ENCODE data around the gene TBATA.

Gene TBATA

DNA sequence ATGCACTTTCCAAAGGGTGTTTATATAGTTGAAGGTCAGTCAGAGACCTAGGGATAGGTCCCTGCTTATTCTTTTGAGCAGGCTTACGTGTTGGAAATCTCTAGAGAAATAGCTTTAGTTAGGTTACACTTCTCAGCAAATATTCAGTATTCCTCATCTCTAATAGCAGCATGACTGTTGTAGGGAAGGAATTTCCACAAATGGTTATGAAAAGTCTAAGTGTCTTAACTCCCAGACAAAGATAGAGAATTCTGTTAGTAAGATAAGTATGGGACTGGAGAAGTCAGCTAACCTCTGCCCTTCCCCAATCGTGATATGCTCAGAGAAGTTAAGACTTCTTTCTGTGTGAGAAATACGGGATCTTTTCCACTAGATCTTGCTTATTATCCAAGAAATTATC lies 47.0 kb upstream of the TBATA start:
- TF ChIP-seq, protein P1, sequence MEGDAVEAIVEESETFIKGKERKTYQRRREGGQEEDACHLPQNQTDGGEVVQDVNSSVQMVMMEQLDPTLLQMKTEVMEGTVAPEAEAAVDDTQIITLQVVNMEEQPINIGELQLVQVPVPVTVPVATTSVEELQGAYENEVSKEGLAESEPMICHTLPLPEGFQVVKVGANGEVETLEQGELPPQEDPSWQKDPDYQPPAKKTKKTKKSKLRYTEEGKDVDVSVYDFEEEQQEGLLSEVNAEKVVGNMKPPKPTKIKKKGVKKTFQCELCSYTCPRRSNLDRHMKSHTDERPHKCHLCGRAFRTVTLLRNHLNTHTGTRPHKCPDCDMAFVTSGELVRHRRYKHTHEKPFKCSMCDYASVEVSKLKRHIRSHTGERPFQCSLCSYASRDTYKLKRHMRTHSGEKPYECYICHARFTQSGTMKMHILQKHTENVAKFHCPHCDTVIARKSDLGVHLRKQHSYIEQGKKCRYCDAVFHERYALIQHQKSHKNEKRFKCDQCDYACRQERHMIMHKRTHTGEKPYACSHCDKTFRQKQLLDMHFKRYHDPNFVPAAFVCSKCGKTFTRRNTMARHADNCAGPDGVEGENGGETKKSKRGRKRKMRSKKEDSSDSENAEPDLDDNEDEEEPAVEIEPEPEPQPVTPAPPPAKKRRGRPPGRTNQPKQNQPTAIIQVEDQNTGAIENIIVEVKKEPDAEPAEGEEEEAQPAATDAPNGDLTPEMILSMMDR (IDR thresholded peaks at IDR 0.05; ENCODE audit: insufficient read depth, low read length, poor library complexity, severe bottlenecking), result no peak
- no peak for DNase-seq (ENCODE audit: extremely low read depth, insufficient read length)
- no peaks in the 10 kb centered on the region; the same call in 1 of the 2 replicates for H3K36me3 ChIP-seq (ENCODE audit: control insufficient read depth, insufficient read depth, low read length)
- H3K27me3 ChIP-seq (replicated peaks; ENCODE audit: control insufficient read depth, insufficient read depth, low read length), result no peaks in the 10 kb centered on the region
- no peak overlapping the region for H3K4me3 ChIP-seq (replicated peaks; ENCODE audit: low read depth, low read length)

DNA sequence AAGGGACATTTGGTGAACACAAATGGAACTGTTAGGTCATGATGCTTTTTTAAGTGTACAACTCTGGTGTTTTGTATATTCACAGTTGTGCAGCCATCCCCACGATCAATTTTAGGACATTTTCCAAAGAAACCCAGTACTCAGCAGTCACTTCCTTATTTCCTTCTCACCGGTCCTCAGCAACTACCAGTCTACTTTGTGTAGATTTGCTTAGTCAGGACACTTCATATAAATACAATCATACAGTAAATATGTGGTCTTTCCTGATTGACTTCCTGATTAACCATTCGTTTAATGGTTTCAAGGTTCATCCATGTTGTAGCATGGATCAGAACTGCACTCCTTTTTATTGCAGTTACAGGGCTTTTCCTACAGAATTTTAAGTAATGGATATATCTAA lies 45.0 kb upstream of the TBATA start:
- Histone ChIP-seq H3K36me3 (ENCODE audit: control insufficient read depth, insufficient read depth, low read length) (no peaks in the 10 kb centered on the region; the same call in 1 of the 2 replicates), H3K27me3 (replicated peaks; ENCODE audit: control insufficient read depth, insufficient read depth, low read length) (no peaks in the 10 kb centered on the region), H3K4me3 (replicated peaks; ENCODE audit: low read depth, low read length) (no peak overlapping the region)
- DNase-seq (ENCODE audit: extremely low read depth, insufficient read length), result no peak
- TF ChIP-seq, protein P1 (IDR thresholded peaks at IDR 0.05; ENCODE audit: insufficient read depth, low read length, poor library complexity, severe bottlenecking), result no peak

DNA sequence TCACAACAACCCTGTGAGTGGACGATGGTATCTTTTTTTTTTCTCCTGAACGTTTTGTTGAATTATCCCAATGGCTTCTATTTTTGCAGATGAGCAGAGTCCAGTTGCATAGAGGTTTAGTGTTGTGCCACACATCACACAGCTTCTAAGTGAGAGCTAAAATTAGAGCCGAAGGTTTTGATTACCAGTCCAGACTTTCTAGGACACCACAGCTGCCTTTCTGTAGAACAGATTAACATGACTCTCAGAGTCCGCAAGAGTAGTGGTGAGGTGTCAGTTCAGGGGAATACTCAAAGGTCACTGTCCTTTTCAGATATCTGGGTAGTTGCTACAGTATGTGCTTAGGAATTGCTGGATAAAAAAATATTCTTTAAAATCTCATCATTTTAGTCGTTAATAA lies 44.4 kb upstream of the TBATA start:
- TF ChIP-seq, protein P1 (IDR thresholded peaks at IDR 0.05; ENCODE audit: insufficient read depth, low read length, poor library complexity, severe bottlenecking), result no peak
- Histone ChIP-seq H3K27me3 (replicated peaks; ENCODE audit: control insufficient read depth, insufficient read depth, low read length) (no peaks in the 10 kb centered on the region), H3K36me3 (ENCODE audit: control insufficient read depth, insufficient read depth, low read length) (no peaks in the 10 kb centered on the region; the same call in 1 of the 2 replicates), H3K4me3 (replicated peaks; ENCODE audit: low read depth, low read length) (no peak overlapping the region)
- DNase-seq (ENCODE audit: extremely low read depth, insufficient read length), result no peak

DNA sequence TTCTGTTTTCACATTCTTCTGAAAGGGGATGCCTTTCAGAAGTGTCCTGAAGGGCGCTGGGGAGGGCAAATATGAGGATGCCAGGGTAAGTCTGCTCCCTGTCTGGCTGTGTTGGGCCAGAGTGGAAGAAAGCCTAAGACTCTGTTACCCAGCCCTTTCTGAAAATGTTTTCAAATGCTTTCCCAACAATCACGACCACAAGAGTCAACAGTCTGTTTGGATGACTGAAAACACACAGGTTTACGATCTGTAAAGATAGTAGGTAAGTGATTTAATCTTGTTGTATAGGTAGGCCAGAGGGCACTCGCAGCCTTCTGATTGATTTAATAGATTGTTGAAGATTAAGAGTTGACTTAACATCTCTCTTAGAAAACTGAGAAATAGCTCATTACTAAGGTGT lies 43.7 kb upstream of the TBATA start:
- DNase-seq (ENCODE audit: extremely low read depth, insufficient read length), result no peak
- Histone ChIP-seq H3K4me3 (replicated peaks; ENCODE audit: low read depth, low read length) (no peak overlapping the region), H3K36me3 (ENCODE audit: control insufficient read depth, insufficient read depth, low read length) (no peaks in the 10 kb centered on the region; the same call in 1 of the 2 replicates), H3K27me3 (replicated peaks; ENCODE audit: control insufficient read depth, insufficient read depth, low read length) (no peaks in the 10 kb centered on the region)
- TF ChIP-seq, protein P1 (IDR thresholded peaks at IDR 0.05; ENCODE audit: insufficient read depth, low read length, poor library complexity, severe bottlenecking), result no peak

DNA sequence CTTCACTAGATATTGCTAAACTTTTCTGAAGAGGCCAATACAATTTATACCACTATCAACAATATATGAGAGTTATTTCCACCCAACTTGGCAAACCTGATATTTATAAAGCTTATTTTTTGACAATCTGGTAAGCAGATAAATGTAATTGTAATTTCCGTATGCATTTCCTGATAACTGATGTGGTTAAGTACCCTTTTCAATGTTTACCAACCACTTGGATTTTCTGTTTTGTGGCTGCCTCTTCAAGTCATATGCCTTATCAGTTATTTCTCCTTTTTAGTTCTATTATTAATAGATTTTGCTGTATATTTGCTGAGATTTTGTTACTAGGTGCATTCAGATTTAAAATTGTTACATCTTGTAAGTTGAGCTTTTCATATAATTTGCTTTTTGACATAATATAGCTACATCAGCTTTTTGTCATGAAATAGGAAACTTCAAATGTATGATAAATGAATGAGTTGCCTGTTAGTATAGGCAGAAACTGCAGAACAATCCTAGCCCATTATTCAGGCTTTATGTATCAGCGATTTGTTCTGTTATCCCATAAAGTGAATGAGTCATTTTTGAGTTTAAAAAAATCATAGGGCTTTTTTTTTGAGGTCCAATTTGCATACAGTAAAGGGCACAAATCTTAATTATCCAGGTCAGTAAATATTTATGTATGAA lies 42.0 kb upstream of the TBATA start:
- Histone ChIP-seq H3K4me3 (replicated peaks; ENCODE audit: low read depth, low read length) (no peak overlapping the region), H3K27me3 (replicated peaks; ENCODE audit: control insufficient read depth, insufficient read depth, low read length) (no peaks in the 10 kb centered on the region), H3K36me3 (ENCODE audit: control insufficient read depth, insufficient read depth, low read length) (no peaks in the 10 kb centered on the region; the same call in 1 of the 2 replicates)
- TF ChIP-seq, protein P1 (IDR thresholded peaks at IDR 0.05; ENCODE audit: insufficient read depth, low read length, poor library complexity, severe bottlenecking), result no peak
- no peak for DNase-seq (ENCODE audit: extremely low read depth, insufficient read length)

All from GM06990 (cell line).